ENCODE measurements around the gene RAB12.

Gene RAB12

DNA sequence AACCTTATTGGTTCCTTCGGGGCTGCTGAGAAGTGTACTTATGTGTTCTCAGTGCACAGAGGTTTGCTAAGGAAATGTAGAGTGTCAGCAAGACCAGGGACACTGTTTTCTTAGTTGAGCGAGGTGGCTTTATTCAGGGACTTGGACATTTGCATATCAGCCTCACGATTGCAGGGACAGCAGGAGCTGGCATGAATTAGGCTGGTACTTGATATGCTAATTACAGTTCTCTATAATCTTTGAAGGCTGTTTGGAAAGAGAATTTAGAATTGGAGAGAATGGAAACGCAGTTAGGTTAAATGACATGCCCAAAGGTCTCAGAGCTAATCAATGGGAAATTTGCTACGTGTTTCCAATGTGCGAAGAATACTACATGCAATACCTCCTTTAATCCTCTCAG lies 77.4 kb downstream of the RAB12 start:
- Histone ChIP-seq H3F3A (ENCODE audit: insufficient read depth) (no peaks in the 10 kb centered on the region), H3K9me3 (ENCODE audit: insufficient read depth, low read length) (no peaks in the 10 kb centered on the region), H4K20me1 (ENCODE audit: low read depth, low read length) (no peaks in the 10 kb centered on the region), H3K79me2 (ENCODE audit: insufficient read depth, low read length) (no peaks in the 10 kb centered on the region), H3K36me3 (ENCODE audit: low read length) (no peaks in the 10 kb centered on the region), H3K4me3 (ENCODE audit: insufficient read depth, low read length, poor library complexity, severe bottlenecking) (no peak overlapping the region), H3K4me2 (ENCODE audit: low read depth, low read length, poor library complexity, severe bottlenecking) (no peak overlapping the region), H2AFZ (ENCODE audit: low read depth, low read length, severe bottlenecking) (no peak overlapping the region), H3K9me2 (replicated peaks; ENCODE audit: insufficient read depth, low read length) (no peaks in the 10 kb centered on the region), H3K27ac (ENCODE audit: low read depth, low read length) (no peak overlapping the region), H3K9ac (ENCODE audit: low read length) (no peak overlapping the region), H3K27me3 (ENCODE audit: low read length) (no peaks in the 10 kb centered on the region)
- TF ChIP-seq, protein P1, sequence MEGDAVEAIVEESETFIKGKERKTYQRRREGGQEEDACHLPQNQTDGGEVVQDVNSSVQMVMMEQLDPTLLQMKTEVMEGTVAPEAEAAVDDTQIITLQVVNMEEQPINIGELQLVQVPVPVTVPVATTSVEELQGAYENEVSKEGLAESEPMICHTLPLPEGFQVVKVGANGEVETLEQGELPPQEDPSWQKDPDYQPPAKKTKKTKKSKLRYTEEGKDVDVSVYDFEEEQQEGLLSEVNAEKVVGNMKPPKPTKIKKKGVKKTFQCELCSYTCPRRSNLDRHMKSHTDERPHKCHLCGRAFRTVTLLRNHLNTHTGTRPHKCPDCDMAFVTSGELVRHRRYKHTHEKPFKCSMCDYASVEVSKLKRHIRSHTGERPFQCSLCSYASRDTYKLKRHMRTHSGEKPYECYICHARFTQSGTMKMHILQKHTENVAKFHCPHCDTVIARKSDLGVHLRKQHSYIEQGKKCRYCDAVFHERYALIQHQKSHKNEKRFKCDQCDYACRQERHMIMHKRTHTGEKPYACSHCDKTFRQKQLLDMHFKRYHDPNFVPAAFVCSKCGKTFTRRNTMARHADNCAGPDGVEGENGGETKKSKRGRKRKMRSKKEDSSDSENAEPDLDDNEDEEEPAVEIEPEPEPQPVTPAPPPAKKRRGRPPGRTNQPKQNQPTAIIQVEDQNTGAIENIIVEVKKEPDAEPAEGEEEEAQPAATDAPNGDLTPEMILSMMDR (IDR thresholded peaks at IDR 0.05; ENCODE audit: insufficient read depth, low read length, poor library complexity, severe bottlenecking), result no peak
- no peak for TF ChIP-seq EZH2phosphoT487 (conservative IDR thresholded peaks at IDR 0.05; ENCODE audit: low read length)

DNA sequence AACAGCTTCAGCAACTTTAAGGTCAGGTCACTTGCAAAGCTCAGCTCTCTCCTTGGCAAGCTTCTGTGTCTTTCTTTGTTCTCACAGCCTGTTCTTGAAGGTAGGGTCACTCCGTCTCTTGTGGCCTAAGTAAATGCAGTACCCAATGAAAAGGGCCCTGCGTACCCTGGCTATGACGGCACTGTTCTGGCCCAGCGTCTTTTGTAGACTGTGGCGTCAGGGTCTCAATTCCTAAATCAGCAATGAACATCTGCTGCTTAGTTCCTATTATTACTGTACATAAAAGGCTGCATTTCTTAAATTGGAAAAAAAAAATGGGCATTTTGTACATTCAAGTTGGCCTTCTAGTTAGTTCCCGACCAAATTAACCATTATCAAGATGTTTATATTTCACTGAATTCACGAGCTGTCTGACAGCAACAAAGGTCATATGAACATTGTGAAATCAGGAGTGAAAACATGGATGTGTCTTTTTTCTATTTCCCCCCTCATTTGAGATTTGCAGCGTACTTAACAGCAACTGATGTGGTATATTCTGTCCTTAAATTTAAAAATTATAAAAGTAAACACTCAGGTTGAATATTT lies 79.1 kb downstream of the RAB12 start:
- Histone ChIP-seq H3K79me2 (ENCODE audit: insufficient read depth, low read length) (no peaks in the 10 kb centered on the region), H3K9ac (ENCODE audit: low read length) (no peak overlapping the region), H3K27ac (ENCODE audit: low read depth, low read length) (no peak overlapping the region), H4K20me1 (ENCODE audit: low read depth, low read length) (no peaks in the 10 kb centered on the region), H3K4me2 (ENCODE audit: low read depth, low read length, poor library complexity, severe bottlenecking) (no peak overlapping the region), H3K9me3 (ENCODE audit: insufficient read depth, low read length) (no peaks in the 10 kb centered on the region), H2AFZ (ENCODE audit: low read depth, low read length, severe bottlenecking) (no peak overlapping the region), H3K9me2 (replicated peaks; ENCODE audit: insufficient read depth, low read length) (no peaks in the 10 kb centered on the region), H3K36me3 (ENCODE audit: low read length) (no peaks in the 10 kb centered on the region), H3K27me3 (ENCODE audit: low read length) (no peaks in the 10 kb centered on the region), H3K4me3 (ENCODE audit: insufficient read depth, low read length, poor library complexity, severe bottlenecking) (no peak overlapping the region), H3F3A (ENCODE audit: insufficient read depth) (no peaks in the 10 kb centered on the region)
- TF ChIP-seq, protein P1 (IDR thresholded peaks at IDR 0.05; ENCODE audit: insufficient read depth, low read length, poor library complexity, severe bottlenecking), result no peak
- TF ChIP-seq EZH2phosphoT487 (conservative IDR thresholded peaks at IDR 0.05; ENCODE audit: low read length), result no peak

DNA sequence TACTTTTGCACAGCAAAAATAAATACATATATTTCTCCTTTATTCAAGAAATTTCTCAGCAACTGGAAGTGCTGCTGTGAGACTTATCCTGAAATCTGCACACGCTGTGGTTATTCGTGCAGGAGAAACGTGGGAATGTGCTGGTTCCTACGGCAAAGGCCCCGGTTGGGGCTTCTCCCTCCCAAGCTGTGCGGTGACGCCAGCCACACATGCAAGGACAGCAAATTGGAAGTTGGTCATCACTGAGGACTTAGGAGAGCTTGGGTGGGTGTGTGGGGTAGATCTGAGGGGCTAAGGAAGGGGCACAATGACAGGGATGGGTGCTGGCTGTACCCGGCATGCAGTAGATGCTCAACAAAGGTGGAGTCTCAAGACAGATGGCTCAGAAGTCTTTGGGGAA lies 79.6 kb downstream of the RAB12 start:
- no peak overlapping the region for H2AFZ ChIP-seq (ENCODE audit: low read depth, low read length, severe bottlenecking)
- no peaks in the 10 kb centered on the region for H3K79me2 ChIP-seq (ENCODE audit: insufficient read depth, low read length)
- H4K20me1 ChIP-seq (ENCODE audit: low read depth, low read length), result no peaks in the 10 kb centered on the region
- no peaks in the 10 kb centered on the region for H3K27me3 ChIP-seq (ENCODE audit: low read length)
- no peak overlapping the region for H3K4me2 ChIP-seq (ENCODE audit: low read depth, low read length, poor library complexity, severe bottlenecking)
- H3F3A ChIP-seq (ENCODE audit: insufficient read depth), result no peaks in the 10 kb centered on the region
- TF ChIP-seq, protein P1 (IDR thresholded peaks at IDR 0.05; ENCODE audit: insufficient read depth, low read length, poor library complexity, severe bottlenecking), result no peak
- no peak for TF ChIP-seq EZH2phosphoT487 (conservative IDR thresholded peaks at IDR 0.05; ENCODE audit: low read length)
- H3K9me3 ChIP-seq (ENCODE audit: insufficient read depth, low read length), result no peaks in the 10 kb centered on the region
- H3K9me2 ChIP-seq (replicated peaks; ENCODE audit: insufficient read depth, low read length), result no peaks in the 10 kb centered on the region
- no peak overlapping the region for H3K9ac ChIP-seq (ENCODE audit: low read length)
- no peaks in the 10 kb centered on the region for H3K36me3 ChIP-seq (ENCODE audit: low read length)
- H3K4me3 ChIP-seq (ENCODE audit: insufficient read depth, low read length, poor library complexity, severe bottlenecking), result no peak overlapping the region
- H3K27ac ChIP-seq (ENCODE audit: low read depth, low read length), result no peak overlapping the region
